GM18526 (cell line): Measurements from ENCODE around the gene SERGEF.

Experiments
- POLR2A ChIP-seq: IDR thresholded peaks from 3 replicates; pipeline ENCODE4 v1.6.1; 2011; ENCODE audit not compliant: insufficient read length; ENCODE audit errors: extremely low read depth

Gene SERGEF

DNA sequence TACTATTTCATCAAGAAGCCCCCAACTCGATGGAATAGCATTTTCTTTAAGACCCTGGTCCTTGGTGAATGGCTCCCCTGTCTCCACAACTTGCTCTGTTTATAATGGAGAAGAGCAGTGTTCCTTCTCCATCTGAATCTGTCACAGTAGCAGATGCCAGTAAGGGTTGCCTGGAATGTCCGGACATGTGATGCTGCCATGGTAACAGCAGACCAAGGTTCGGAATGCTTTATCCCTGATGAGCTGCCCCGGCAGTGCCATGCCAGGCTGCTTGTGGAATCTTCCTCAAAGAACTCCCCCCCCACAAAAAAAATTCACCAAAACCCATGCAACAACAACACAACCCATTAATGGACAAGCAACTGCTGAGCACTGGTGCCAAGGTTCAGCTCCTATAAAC, 205.8 kb downstream of the SERGEF start:
- no peak for TF ChIP-seq POLR2A

DNA sequence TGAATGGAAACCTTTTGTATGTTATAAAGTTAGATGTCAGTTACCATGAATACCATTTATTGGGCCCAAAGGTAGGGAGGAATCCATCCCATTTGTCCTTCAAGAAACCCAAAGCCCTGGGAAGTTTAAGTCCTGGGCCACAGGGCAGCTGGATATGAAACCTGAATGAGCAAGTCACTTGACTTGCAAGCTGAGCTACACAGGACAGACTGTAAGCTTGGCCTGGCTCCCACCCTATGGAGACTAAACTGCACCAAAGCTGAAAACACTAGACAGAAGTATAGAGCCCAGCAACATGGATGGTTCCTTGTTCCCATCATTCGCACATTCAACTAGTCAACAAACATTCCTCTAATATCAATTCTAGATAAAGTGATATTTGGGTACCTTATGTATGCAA, 207.0 kb downstream of the SERGEF start:
- TF ChIP-seq POLR2A = no peak

DNA sequence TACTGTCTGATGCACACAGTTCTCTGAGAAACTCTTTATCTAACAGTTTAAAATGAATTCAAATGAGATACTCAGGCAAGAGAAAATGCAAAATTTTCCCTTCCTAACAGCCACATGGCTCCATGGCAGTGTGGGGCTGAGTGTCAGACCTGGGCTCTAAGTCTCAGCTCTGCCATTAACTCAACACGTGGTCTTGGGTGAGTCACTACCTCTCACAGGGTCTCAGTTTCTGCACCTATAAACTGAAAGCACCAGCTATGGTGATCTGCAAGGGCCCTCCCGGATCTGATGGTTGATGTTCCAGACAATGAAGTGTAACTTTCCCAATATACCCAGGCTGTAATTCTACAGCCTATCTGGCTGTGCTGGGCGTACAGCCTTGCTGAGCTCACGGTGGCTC, 207.8 kb downstream of the SERGEF start:
- TF ChIP-seq POLR2A = no peak

DNA sequence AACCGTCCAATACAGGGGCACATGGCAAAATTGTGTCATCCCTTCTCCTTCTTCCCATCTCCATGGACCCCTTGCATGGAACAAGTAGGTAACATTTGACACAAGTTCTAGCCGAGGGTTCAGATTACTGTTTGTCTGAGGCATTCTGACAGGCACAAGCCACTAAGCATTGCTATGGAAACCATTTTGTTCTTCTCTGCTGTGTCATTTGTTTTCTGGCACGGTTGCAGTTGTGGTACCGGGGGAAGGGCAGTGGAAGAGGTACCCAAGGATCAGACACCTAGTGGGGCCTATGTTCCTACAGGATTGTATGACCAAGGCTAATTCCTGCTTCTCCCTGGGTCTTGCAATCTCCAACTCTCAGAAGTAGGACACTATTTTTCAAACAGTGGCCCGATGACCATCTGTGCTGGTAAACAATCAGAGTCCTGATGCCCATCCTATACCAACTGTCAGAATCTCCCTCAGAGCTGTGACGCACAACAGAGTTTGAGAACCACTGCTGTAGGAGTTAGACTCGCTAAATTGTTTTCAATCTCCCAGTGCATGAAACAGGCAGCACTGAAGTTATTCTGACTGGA, 209.0 kb downstream of the SERGEF start:
- TF ChIP-seq POLR2A = no peak

DNA sequence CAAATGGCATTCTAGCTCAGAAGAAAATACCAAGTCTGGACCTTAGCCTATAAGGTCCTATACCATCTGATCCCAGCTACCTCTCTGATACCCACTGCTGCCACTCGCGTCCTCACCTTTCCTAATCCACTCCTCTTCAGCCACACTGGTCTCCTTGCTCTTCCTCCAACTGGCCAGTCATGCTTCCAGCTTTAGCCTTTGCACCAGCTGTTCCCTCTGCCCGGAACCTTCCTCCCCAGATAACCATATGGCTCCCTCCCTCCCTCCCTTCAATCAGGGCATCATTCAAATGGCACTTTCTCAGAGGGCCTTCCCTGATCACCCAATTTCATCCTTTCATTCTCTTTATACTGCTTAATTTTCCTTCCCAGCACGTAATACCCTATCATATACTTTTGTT, 210.4 kb downstream of the SERGEF start:
- no peak for TF ChIP-seq POLR2A

DNA sequence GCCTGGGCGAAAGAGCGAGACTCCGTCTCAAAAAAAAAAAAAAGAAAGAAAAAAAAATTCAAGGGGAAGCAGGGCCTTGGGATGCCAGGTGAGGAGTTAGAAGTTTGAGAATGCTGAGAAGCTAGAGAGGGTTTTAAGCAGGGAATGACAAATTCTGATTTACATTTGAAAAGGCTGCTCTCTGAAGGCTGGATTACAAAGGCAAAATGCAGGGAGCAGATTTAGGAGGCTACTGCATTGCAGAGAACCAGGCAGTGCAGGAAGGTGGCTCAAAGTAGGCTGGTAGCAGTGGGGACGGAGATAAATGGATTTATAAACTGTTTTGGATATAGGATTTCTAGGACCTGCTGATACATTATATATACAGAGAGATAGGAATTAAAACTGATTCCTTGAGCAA, 211.7 kb downstream of the SERGEF start:
- TF ChIP-seq POLR2A = no peak

DNA sequence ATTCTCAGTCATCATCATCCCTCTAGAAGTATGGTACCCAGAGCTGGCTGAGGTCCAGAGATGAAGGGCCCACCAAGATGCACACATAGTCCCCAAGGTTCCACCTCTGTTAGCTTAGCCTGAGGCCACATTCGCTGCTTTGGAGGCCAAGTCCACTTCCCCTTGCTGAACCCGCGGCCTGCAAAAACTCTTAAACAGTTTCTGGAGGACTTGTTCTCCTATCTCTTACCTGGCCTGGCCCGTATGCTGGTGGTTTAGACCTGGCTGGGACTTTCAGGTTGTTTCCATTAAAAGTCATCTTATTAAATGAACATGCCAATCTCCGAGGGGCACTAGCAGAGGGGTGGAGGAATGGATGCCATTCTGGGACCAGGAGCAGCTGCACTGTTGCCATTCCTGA, 213.7 kb downstream of the SERGEF start:
- TF ChIP-seq POLR2A = no peak

DNA sequence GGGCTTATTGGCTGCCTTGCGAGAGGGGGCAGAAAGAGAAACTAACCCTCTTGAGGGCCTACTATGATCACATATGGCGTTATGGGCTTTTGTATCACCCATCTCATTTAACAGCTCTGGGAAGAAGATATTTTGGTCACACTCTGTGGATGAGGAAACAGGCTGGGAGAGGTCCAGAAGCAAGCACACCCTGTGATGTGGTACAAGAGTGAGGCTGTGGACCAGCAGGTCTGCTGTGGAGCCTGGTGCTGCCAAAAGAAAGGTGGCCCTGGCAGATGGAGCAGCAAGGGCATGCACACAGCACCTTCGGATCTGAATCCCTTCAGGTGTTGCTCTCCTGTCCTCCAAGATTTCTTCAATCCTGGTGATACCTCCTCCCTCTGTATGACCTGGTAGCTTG, 214.1 kb downstream of the SERGEF start:
- TF ChIP-seq POLR2A = no peak

DNA sequence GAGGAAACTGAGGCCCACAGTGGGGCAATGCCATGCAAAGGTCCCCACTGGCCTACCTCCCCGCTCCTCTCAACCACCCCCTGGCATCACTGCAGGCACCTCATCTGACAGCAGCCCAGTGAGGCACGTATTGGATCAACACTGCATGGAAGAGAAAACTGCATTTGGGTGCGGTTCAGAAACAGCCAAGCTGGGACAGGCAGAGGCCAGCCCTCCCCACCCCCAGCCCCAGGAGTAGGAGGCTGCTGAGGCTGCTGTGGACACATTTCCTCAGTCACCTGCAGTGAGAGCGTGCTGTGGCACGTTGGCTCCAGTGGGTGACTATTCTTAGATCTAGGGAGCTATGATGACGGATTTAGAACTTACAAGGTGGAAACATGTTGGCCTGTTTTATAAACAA, 214.6 kb downstream of the SERGEF start:
- no peak for TF ChIP-seq POLR2A

DNA sequence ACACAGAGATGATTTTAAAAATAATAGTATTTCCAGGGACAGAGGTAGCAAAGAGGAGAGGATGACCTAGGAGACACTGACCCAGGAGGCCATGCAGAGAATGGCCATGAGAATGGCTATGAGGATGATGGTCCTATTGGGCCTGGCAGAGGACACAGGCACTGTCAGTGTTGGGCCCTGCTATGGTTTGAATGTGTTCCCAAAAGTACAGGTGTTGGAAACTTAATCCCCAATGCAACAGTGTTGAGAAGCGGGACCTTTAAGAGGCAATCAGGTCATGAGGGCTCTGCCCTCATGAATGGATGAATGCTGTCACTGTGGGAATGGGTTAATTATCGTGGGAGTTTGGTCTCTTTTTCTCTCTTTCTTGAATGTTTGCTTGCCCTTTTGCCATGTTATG, 216.7 kb downstream of the SERGEF start:
- TF ChIP-seq POLR2A = no peak

DNA sequence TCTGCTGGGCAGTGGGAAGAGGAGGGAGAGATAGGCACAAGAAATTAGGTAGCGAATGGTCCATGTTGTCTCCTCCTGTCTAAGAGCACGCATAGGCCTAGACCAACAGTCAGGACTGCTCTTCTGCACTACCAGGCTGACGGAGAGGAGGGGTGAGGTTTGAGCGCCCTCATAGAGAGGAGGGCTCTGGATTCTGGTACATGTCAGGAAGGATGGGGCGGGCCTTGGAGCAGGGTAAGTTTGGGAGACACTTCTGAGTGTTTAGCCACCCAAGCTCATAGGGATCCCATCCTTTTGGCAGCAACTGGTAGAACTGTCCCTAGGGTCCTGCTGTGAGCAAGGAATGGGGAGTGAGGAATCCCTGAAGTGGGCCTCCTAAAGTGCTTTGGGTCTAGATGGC, 217.9 kb downstream of the SERGEF start:
- no peak for TF ChIP-seq POLR2A

DNA sequence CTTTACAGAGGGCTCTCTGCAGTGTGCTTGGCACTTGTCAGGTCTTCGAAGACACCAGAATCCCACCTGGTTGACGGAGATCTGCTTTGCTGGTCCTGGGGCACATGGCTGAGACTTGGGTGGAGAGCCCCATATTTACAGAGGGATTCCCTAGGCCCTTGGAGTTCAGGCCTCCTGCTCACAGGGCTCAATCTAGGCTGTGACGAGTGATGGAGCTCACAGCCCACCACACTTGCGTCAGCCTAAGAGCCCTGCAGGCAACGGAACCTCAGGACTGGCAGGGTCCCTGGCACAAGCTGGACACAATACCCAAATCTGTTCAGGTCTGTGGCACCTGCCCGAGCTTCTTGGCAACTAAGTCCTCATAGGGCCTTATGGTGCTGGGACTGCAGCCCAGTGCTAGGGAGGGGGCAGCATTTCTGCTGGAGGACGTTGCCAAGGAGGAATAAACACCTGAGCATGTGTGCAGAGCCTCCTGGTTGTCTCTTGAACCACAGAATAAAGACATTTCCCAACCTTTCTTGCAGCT, 219.1 kb downstream of the SERGEF start:
- no peak for TF ChIP-seq POLR2A

DNA sequence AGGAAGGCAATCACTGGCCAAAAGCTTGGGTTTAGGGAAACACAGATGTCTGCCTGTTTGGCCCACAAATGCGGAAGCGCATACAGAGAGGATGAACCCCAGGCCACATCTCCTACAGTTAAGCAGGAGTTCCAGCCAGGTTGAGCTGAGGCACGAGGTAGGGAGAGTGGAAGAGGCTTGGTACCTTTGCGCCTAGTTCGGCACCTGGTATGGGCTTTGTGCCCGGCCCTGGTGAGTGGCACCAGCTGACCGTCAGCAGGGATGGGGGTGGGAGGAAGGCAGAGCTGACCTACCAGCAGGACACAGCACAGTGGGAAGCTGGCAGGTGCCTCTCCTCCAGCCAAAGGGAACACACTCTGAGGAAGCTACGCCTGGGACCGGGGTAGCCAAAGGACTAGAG, 220.7 kb downstream of the SERGEF start:
- no peak for TF ChIP-seq POLR2A

DNA sequence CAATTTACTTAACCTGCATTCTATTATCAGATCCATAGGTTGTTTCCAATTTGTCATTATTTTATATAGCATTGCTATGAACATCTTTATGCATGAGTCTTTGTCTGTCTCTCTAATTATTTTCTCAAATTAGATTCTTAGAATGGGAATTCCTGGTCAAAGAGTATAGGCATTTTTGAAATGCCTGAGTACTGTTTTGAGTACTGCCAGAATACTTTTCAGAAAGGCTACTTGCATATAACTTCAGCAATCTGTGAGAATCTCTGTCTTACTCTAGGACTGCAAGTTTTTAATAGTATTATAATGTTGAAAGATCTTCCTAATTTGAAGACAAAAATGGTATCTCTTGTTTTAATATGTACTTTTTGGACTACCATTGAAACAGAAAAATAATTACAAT, 221.7 kb downstream of the SERGEF start:
- TF ChIP-seq POLR2A = no peak

DNA sequence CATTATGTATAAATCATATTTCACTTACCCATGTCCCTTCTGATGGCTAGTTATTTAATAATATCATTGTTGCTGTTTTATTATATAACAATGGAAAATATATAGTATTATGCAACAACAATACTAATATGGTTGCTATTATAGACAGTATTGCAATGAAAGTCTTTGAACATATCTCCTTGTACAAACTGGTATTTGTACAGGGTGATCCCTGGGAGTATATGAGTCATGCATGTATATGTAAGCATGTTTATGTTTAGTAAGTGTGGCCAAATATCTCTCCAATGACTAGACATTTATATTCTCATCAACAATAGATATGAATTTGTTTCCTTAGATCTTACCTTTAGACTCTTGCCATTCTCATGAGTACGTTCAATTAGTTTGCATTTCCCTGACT, 222.4 kb downstream of the SERGEF start:
- TF ChIP-seq POLR2A = no peak

DNA sequence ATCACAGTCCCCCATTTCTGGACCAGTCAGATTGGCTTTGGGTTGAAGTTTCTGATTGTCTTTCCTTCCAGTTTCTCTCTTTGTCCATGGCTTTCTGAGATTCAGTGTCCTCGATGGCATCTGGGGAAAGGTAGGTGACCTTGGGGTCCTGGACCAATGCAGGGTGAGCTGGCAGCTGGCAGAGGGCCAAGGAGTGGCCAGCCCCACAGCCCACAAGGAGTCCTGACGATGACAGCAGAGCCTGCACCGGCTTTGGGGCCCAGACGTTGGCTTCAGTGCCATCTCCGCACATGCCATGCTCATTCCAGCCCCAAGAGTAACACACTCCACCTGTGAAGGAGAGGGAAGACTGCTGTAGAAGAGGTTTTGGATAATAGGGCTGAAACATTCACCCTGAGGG, 224.8 kb downstream of the SERGEF start:
- no peak for TF ChIP-seq POLR2A

DNA sequence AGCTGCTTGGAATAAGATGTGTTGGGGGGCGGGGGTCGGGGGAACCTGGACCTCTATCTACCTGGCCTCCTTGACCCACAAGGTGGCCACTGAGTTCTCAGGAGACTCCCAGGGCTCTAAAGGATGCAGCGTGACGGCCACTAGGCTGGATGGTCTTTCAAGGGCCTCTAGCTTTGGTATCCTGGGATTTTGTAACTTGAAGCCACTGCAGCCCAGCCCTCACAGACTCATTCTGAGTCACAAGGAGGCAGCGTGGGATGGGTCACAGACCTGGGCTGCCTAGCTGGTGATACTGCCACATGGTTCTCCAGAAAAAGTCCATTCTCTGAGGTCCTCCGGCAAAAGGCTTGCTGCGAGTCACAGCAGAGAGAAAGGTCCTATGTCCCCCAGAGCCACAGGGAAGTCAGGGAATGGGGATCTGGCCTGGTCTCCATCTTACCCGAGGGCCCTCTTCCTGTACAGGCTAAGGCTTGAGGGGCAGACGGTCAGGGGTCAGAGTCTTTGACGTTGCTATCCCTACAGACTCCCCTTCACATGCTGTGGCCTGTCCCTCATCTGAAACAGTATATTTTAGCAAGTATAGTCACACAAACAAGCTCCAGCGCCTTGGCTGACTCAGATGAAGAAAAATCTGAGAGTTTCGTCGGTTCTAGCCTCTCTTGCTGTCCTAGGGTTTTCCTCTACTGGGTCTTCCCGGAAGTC, 225.9 kb downstream of the SERGEF start:
- no peak for TF ChIP-seq POLR2A
